ENCODE results near the gene GPC5. TPM values are rescaled to one million over a fixed set of nuclear protein-coding genes. Genes with fewer than 3 reads are reported as not detected.

The GPC5 gene
- total and polyA plus RNA-seq, 10 donors = 0.04 to 0.83 (median 0.26) TPM; not detected in 3

GRCh38 chr13:92734068-92734467 lies 1335.6 kb downstream of the GPC5 start:
- H3K27me3 ChIP-seq (replicated peaks in 1 of 7) = no peaks in the 10 kb centered on the region

GRCh38 chr13:92734545-92734944 lies 1336.1 kb downstream of the GPC5 start:
- 65 to 95% (median 81%) methylated on average over 1 of the region's 1 CpG for WGBS, 5 donors
- intact Hi-C loops (cut with DNase I; ENCODE audit: low total_unique reads) = no loop called here
- TF ChIP-seq POLR2A (IDR thresholded peaks at IDR 0.05) = no peak
- no peak for TF ChIP-seq CTCF (IDR thresholded peaks at IDR 0.05 in 8 of 11, conservative IDR thresholded peaks at IDR 0.05 in 3 of 11)
- TF ChIP-seq POLR2AphosphoS5 (IDR thresholded peaks at IDR 0.05) = no peak
- Histone ChIP-seq H3K36me3 (no peaks in the 10 kb centered on the region), H3K27me3 (replicated peaks in 1 of 7) (no peaks in the 10 kb centered on the region), H3K9me3 (peaks cover 0 to 22% (median 13%) of the 10 kb centered on the region in 8 donors), H3K4me3 (no peak overlapping the region), H3K27ac (peak overlapping the region in 1 of 8 donors; percentile 16), H3K4me1 (no peaks in the 10 kb centered on the region)
- DNase-seq = no peak

More at GRCh38 chr13:92734068-92734467, 1335.6 kb downstream of the GPC5 start:
- no peak for DNase-seq
- 52 to 81% (median 66%) methylated on average over 1 of the region's 1 CpG for WGBS, 5 donors
- intact Hi-C loops (cut with DNase I; ENCODE audit: low total_unique reads) = no loop called here
- H3K4me3 ChIP-seq = no peak overlapping the region
- H3K9me3 ChIP-seq = peaks cover 0 to 22% (median 13%) of the 10 kb centered on the region in 8 donors
- no peaks in the 10 kb centered on the region for H3K4me1 ChIP-seq
- H3K27ac ChIP-seq = peak overlapping the region in 1 of 8 donors; percentile 16
- TF ChIP-seq CTCF (IDR thresholded peaks at IDR 0.05 in 8 of 11, conservative IDR thresholded peaks at IDR 0.05 in 3 of 11) (no peak), POLR2AphosphoS5 (IDR thresholded peaks at IDR 0.05) (no peak), POLR2A (IDR thresholded peaks at IDR 0.05) (no peak)
- H3K36me3 ChIP-seq = no peaks in the 10 kb centered on the region

GRCh38 chr13:92735909-92736308 lies 1337.5 kb downstream of the GPC5 start:
- intact Hi-C loops (cut with DNase I; ENCODE audit: low total_unique reads) = no loop called here
- 84 to 100% (median 91%) methylated on average over 1 of the region's 1 CpG for WGBS, 5 donors
- no peaks in the 10 kb centered on the region for H3K27me3 ChIP-seq (replicated peaks in 1 of 7)
- no peaks in the 10 kb centered on the region for H3K4me1 ChIP-seq
- no peak for DNase-seq
- H3K4me3 ChIP-seq = no peak overlapping the region
- TF ChIP-seq CTCF (IDR thresholded peaks at IDR 0.05 in 8 of 11, conservative IDR thresholded peaks at IDR 0.05 in 3 of 11) (no peak), POLR2AphosphoS5 (IDR thresholded peaks at IDR 0.05) (no peak), POLR2A (IDR thresholded peaks at IDR 0.05) (no peak)
- H3K27ac ChIP-seq = no peak overlapping the region
- peaks cover 0 to 22% (median 13%) of the 10 kb centered on the region in 8 donors for H3K9me3 ChIP-seq
- no peaks in the 10 kb centered on the region for H3K36me3 ChIP-seq

GRCh38 chr13:92739306-92739818 lies 1340.9 kb downstream of the GPC5 start:
- WGBS, 5 donors = 57 to 88% (median 75%) methylated on average over 2 of the region's 2 CpGs

More at GRCh38 chr13:92739306-92739818, 1340.9 kb downstream of the GPC5 start:
- Histone ChIP-seq H3K27me3 (replicated peaks in 1 of 7) (no peaks in the 10 kb centered on the region), H3K4me1 (no peaks in the 10 kb centered on the region), H3K27ac (no peak overlapping the region), H3K4me3 (no peak overlapping the region), H3K9me3 (peaks cover 0 to 22% (median 14%) of the 10 kb centered on the region in 8 donors), H3K36me3 (no peaks in the 10 kb centered on the region)
- intact Hi-C loops (cut with DNase I; ENCODE audit: low total_unique reads) = no loop called here
- TF ChIP-seq CTCF (IDR thresholded peaks at IDR 0.05 in 8 of 11, conservative IDR thresholded peaks at IDR 0.05 in 3 of 11) (no peak), POLR2A (IDR thresholded peaks at IDR 0.05) (no peak), POLR2AphosphoS5 (IDR thresholded peaks at IDR 0.05) (no peak)
- no peak for DNase-seq

Data from spleen (tissue), 11 donors.